DMS 273 (cell line): ENCODE data around the gene PF4V1.

Experiments used
- DNase-seq: peaks from one replicate; lab custom pipeline; 2025; ENCODE audit not compliant: unreplicated experiment; lab: John Stamatoyannopoulos, UW

The PF4V1 gene

GRCh38 chr4:73902038-73902637 is 49.0 kb downstream of the PF4V1 start:
- no peak for DNase-seq

GRCh38 chr4:73902817-73903547 is 49.9 kb downstream of the PF4V1 start:
- no peak for DNase-seq
